HK-2 (cell line): Measurements from ENCODE around the gene GPA33.
A peak's percentile ranks its signal among the peaks of the same experiment; 100 is the strongest.

ENCODE experiments used
- DNase-seq: peaks from one replicate; pipeline ENCODE4 v3.0.0-alpha.2; 2018; ENCODE audit not compliant: unreplicated experiment

Gene GPA33

GRCh38 chr1:167117225-167117624 lies 27.0 kb upstream of the GPA33 start:
- no peak for DNase-seq

- no peak for DNase-seq
Observed at GRCh38 chr1:167116174-167116573, 26.0 kb upstream of the GPA33 start.

- DNase-seq: no peak
Observed at GRCh38 chr1:167115655-167116054, 25.5 kb upstream of the GPA33 start.

GRCh38 chr1:167114725-167115124 lies 24.5 kb upstream of the GPA33 start:
- DNase-seq: no peak

- DNase-seq: no peak
Observed at GRCh38 chr1:167111868-167112709, 21.9 kb upstream of the GPA33 start.

GRCh38 chr1:167110586-167110985 lies 20.4 kb upstream of the GPA33 start:
- DNase-seq: no peak

GRCh38 chr1:167109125-167109524 lies 18.9 kb upstream of the GPA33 start:
- no peak for DNase-seq

- DNase-seq: no peak
Observed at GRCh38 chr1:167107456-167107855, 17.3 kb upstream of the GPA33 start.

- DNase-seq: no peak
Observed at GRCh38 chr1:167106119-167106461, 15.9 kb upstream of the GPA33 start.

GRCh38 chr1:167105271-167106118 lies 15.3 kb upstream of the GPA33 start:
- no peak for DNase-seq

- no peak for DNase-seq
Observed at GRCh38 chr1:167104256-167104633, 14.1 kb upstream of the GPA33 start.

- DNase-seq: no peak
Observed at GRCh38 chr1:167102906-167103573, 12.9 kb upstream of the GPA33 start.

- DNase-seq: no peak
Observed at GRCh38 chr1:167101754-167102153, 11.6 kb upstream of the GPA33 start.

- DNase-seq: no peak
Observed at GRCh38 chr1:167100730-167101129, 10.6 kb upstream of the GPA33 start.

- no peak for DNase-seq
Observed at GRCh38 chr1:167099851-167100250, 9.7 kb upstream of the GPA33 start.

GRCh38 chr1:167095368-167095767 lies 5.2 kb upstream of the GPA33 start:
- peak; percentile 10 for DNase-seq

- DNase-seq: no peak
Observed at GRCh38 chr1:167094690-167095089, 4.5 kb upstream of the GPA33 start.

- no peak for DNase-seq
Observed at GRCh38 chr1:167093846-167094516, 3.8 kb upstream of the GPA33 start, which contains the start of gene STYXL2. STYXL2 (plus strand) TSS chr1:167094075; CDS start chr1:167094850, 775 bp downstream.

GRCh38 chr1:167092653-167093052 lies 2.5 kb upstream of the GPA33 start:
- no peak for DNase-seq

GRCh38 chr1:167089939-167090313 lies 251 bp downstream of the GPA33 start:
- no peak for DNase-seq

- DNase-seq: no peak
Observed at GRCh38 chr1:167088746-167089417, 1.3 kb downstream of the GPA33 start.
